K562 (cell line): Measurements from ENCODE around the gene ZNF77. TPM values are rescaled to one million over a fixed set of nuclear protein-coding genes. Genes with fewer than 3 reads are reported as not detected.

Source experiments
- ATAC-seq: fragments of 200-7000 bp; cut with Tn5 transposase; 3 replicates; pipeline ENCODE4 v1.9.1; 2020; ENCODE audit warnings: moderate library complexity
- BruUV-seq: library from RNA; stranded (reverse); fragments of 400-500 nt; replicated peaks from 2 replicates; lab custom pipeline; 2021; lab: Mats Ljungman, UMichigan
- CTCF ChIA-PET: fragments of 300-600 bp; formaldehyde crosslinking; extraction: SDS; loops from one replicate; lab custom pipeline; 2021; ENCODE audit warnings: low intra/inter-chr PET ratio; lab: Yijun Ruan, JAX
- POLR2A ChIA-PET: fragments of 300-600, 350-650 bp; sonication (Branson Sonifier 250); formaldehyde crosslinking; extraction: SDS; loops from one replicate; lab custom pipeline; 2021; ENCODE audit warnings: antibody characterized with exemption, inconsistent platforms; lab: Yijun Ruan, JAX
- DNase-seq, 4 experiments: peaks; one replicate each; pipeline versions ENCODE4 v3.0.0 to v3.0.0-alpha.2; 2011 to 2018; ENCODE audit warnings: low spot score in 3 of 4, mixed read lengths in 3 of 4; ENCODE audit errors: extremely low read depth in 1 of 4
- FAIRE-seq: peaks from 2 replicates; lab custom pipeline; 2011; peaks lifted over from hg19 to GRCh38; lab: Jason Lieb, UNC
- H2AFZ ChIP-seq: 2 replicates; pipeline ENCODE4 v1.6.0; 2011; ENCODE audit warnings: low read depth, low read length, control low read depth, inconsistent platforms
- H3K27ac ChIP-seq: fragments of 200-600 bp; 3 replicates; pipeline ENCODE4 v1.8.0; 2011; ENCODE audit warnings: low read depth, mild to moderate bottlenecking, control low read depth, inconsistent platforms, low read length, moderate library complexity, mixed read lengths; ENCODE audit errors: extremely low read depth
- H3K27me3 ChIP-seq, 2 experiments: fragments of 300-600 bp in 1 of 2; 2 replicates in 1 of 2; 3 replicates in 1 of 2; pipeline versions ENCODE4 v1.6.0 to v1.8.0; 2011; ENCODE audit warnings: inconsistent platforms in 2 of 2, low read length in 2 of 2, mild to moderate bottlenecking in 1 of 2, mixed read lengths in 1 of 2, moderate library complexity in 1 of 2; ENCODE audit not compliant: control insufficient read depth in 2 of 2, insufficient read depth in 2 of 2
- H3K36me3 ChIP-seq: fragments of 300-600 bp; 3 replicates; pipeline ENCODE4 v1.8.0; 2011; ENCODE audit warnings: mild to moderate bottlenecking, low read length, inconsistent platforms; ENCODE audit not compliant: control insufficient read depth, insufficient read depth
- H3K4me1 ChIP-seq, 2 experiments: fragments of 200-600 bp in 1 of 2; replicated peaks in 1 of 2; 2 replicates in 1 of 2; 3 replicates in 1 of 2; pipeline versions ENCODE4 v1.5.1 to v1.8.0; 2011; ENCODE audit warnings: inconsistent platforms in 2 of 2, low read length in 2 of 2, mild to moderate bottlenecking in 1 of 2, mixed read lengths in 1 of 2, moderate library complexity in 1 of 2; ENCODE audit not compliant: control insufficient read depth in 2 of 2, insufficient read depth in 2 of 2
- H3K4me2 ChIP-seq: 2 replicates; pipeline ENCODE4 v1.6.1; 2011; ENCODE audit warnings: low read length, control low read depth, inconsistent platforms, mixed read lengths; ENCODE audit not compliant: insufficient read depth
- H3K4me3 ChIP-seq: fragments of 200-600 bp; sonication (generic), shearing (Covaris generic); 2 replicates; pipeline ENCODE4 v1.5.1; 2016; ENCODE audit warnings: control low read depth, inconsistent platforms
- H3K79me2 ChIP-seq: fragments of 200-600 bp; 3 replicates; pipeline ENCODE4 v1.8.0; 2011; ENCODE audit warnings: low read length, inconsistent platforms; ENCODE audit not compliant: control insufficient read depth, insufficient read depth
- H3K9ac ChIP-seq, 2 experiments: 2 replicates each; pipeline versions ENCODE4 v1.6.0 to v1.6.1; 2011; ENCODE audit warnings: low read depth in 2 of 2, low read length in 2 of 2, control low read depth in 1 of 2, inconsistent platforms in 1 of 2, mild to moderate bottlenecking in 1 of 2, mixed read lengths in 1 of 2; ENCODE audit not compliant: insufficient read depth in 1 of 2
- H3K9me1 ChIP-seq: one replicate; pipeline ENCODE4 v1.6.0; 2011; ENCODE audit warnings: inconsistent platforms, mild to moderate bottlenecking, low read length, moderate library complexity; ENCODE audit not compliant: control insufficient read depth, insufficient read depth
- H3K9me3 ChIP-seq: replicated peaks from 2 replicates; pipeline ENCODE4 v1.5.1; 2011; ENCODE audit warnings: low read depth, low read length, inconsistent platforms; ENCODE audit not compliant: control insufficient read depth, insufficient read depth
- H4K20me1 ChIP-seq: replicated peaks from 2 replicates; pipeline ENCODE4 v1.6.1; 2011; ENCODE audit warnings: low read length, inconsistent platforms, mixed read lengths; ENCODE audit not compliant: control insufficient read depth, insufficient read depth
- DIDO1 ChIP-seq: fragments of 450-650 bp; IDR thresholded peaks from 2 replicates; pipeline ENCODE4 v1.6.1; 2016; ENCODE audit warnings: low read depth, missing biosample characterization, missing genetic modification characterization
- E2F3 ChIP-seq: fragments of 250-450 bp; sonication (Bioruptor Pico); IDR thresholded peaks from 2 replicates; pipeline ENCODE4 v1.4.0; 2020; ENCODE audit warnings: mild to moderate bottlenecking
- FOXJ2 ChIP-seq: fragments of 200-800 bp; sonication (Bioruptor generic); IDR thresholded peaks from 2 replicates; pipeline ENCODE4 v1.6.1; 2016; ENCODE audit warnings: missing genetic modification characterization, missing compliant biosample characterization
- IFI16 ChIP-seq: fragments of 250-450 bp; sonication (Bioruptor Pico); IDR thresholded peaks from 2 replicates; pipeline ENCODE4 v2.1.2; 2022; ENCODE audit warnings: mild to moderate bottlenecking, inconsistent platforms
- MEF2A ChIP-seq: IDR thresholded peaks from 2 replicates; pipeline ENCODE4 v1.6.1; 2011; ENCODE audit warnings: low read depth, mild to moderate bottlenecking, low read length, moderate library complexity; ENCODE audit not compliant: control insufficient read depth
- SRSF3 ChIP-seq: fragments of 200-400 bp; formaldehyde crosslinking; IDR thresholded peaks from 2 replicates; pipeline ENCODE4 v1.6.1; 2016; ENCODE audit warnings: mild to moderate bottlenecking, low read length, moderate library complexity; ENCODE audit not compliant: insufficient read depth
- TEAD4 ChIP-seq, 2 experiments: sonication (generic) in 1 of 2; formaldehyde crosslinking in 1 of 2; IDR thresholded peaks; 2 replicates each; pipeline versions ENCODE4 v1.6.1 to v1.8.0; 2012 to 2022; ENCODE audit warnings: borderline replicate concordance in 1 of 2, inconsistent platforms in 1 of 2, low read length in 1 of 2, mild to moderate bottlenecking in 1 of 2, missing genetic modification reagents in 1 of 2
- ZNF124 ChIP-seq: sonication (generic); formaldehyde crosslinking; IDR thresholded peaks from 2 replicates; pipeline ENCODE4 v1.8.1; 2022; ENCODE audit warnings: missing genetic modification reagents
- ZNF311 ChIP-seq: fragments of 250-450 bp; sonication (Bioruptor Pico); IDR thresholded peaks from 2 replicates; pipeline ENCODE4 v1.4.0; 2020; ENCODE audit warnings: mild to moderate bottlenecking, moderate library complexity
- ZNF324 ChIP-seq: fragments of 250-450 bp; sonication (Bioruptor Pico); IDR thresholded peaks from 2 replicates; pipeline ENCODE4 v1.4.0; 2020; ENCODE audit warnings: mild to moderate bottlenecking
- WGBS: fragments of 100-300 bp; shearing (Covaris generic); methylation state at CpG from one replicate; pipeline ENCODE4 v1.1.6; 2016; ENCODE audit warnings: low coverage, mixed read lengths; ENCODE audit not compliant: insufficient coverage; ENCODE audit errors: missing lambda C conversion rate; 5-methylcytosine and 5-hydroxymethylcytosine counted together
- in situ Hi-C: fragments of 300-500 bp; cut with MboI; formaldehyde crosslinking; loops from 4 replicates; pipeline ENCODE4 v1.15.0; 2018; ENCODE audit warnings: inconsistent platforms, mixed read lengths
- intact Hi-C: fragments of 100-400 bp; cut with micrococcal nuclease; formaldehyde crosslinking; loops from 2 replicates; pipeline ENCODE4 v1.14.2; 2022
- polyA plus RNA-seq, 8 experiments: library from polyadenylated mRNA; depleted of rRNA in 4 of 8; stranded (reverse) in 5 of 8; unstranded in 3 of 8; fragments of >200 nt; fragmentation: Nextera tagmentation in 2 of 8; fragmentation: Illumina TruSeq in 1 of 8; extraction: Ambion mirVana in 2 of 8; extraction: Trizol in 1 of 8; gene quantifications; 2 replicates each; pipeline versions ENCODE4 v1.2.1 to v1.2.3, GENCODE V29; 2011 to 2014; ENCODE audit warnings: inconsistent platforms in 1 of 8, missing spikeins in 1 of 8
- total RNA-seq, 7 experiments: library from RNA; depleted of rRNA in 6 of 7; stranded (reverse); fragments of >200 nt in 6 of 7; fragmentation: Illumina TruSeq in 2 of 7; extraction: Trizol in 2 of 7; gene quantifications; 2 replicates each; pipeline versions ENCODE4 v1.2.1 to v1.2.3, GENCODE V29; 2011 to 2021; ENCODE audit warnings: low replicate concordance in 1 of 7
- TF ChIP-seq, protein P1 (sequence below), 2 experiments: fragments of 450-650 bp; IDR thresholded peaks; 2 replicates each; pipeline ENCODE4 v1.6.1; 2018; ENCODE audit warnings: mild to moderate bottlenecking in 2 of 2, low read depth in 1 of 2; ENCODE audit not compliant: partially characterized antibody in 2 of 2
- TF ChIP-seq, protein P2 (sequence below), 3 experiments: fragments of 200-800 bp in 1 of 3; fragments of 250-450 bp in 1 of 3; fragments of 450-650 bp in 1 of 3; sonication (Bioruptor Pico) in 1 of 3; sonication (Bioruptor generic) in 1 of 3; formaldehyde crosslinking in 1 of 3; IDR thresholded peaks; 2 replicates each; pipeline versions ENCODE4 v1.6.1 to v1.8.0; 2016 to 2022; ENCODE audit warnings: mild to moderate bottlenecking in 2 of 3, missing genetic modification characterization in 2 of 3, missing compliant biosample characterization in 1 of 3, moderate library complexity in 1 of 3
- TF ChIP-seq, protein P3 (sequence below): fragments of 450-650 bp; IDR thresholded peaks from 2 replicates; pipeline ENCODE4 v1.6.1; 2017; ENCODE audit warnings: mild to moderate bottlenecking, moderate library complexity

ZNF77 gene
- total and polyA plus RNA-seq, 9 of the 15 experiments (the other 6 are each of a cell fraction or from before 2014, with no cell fraction given) = 4.3 to 14.5 (median 7.7) TPM

DNA sequence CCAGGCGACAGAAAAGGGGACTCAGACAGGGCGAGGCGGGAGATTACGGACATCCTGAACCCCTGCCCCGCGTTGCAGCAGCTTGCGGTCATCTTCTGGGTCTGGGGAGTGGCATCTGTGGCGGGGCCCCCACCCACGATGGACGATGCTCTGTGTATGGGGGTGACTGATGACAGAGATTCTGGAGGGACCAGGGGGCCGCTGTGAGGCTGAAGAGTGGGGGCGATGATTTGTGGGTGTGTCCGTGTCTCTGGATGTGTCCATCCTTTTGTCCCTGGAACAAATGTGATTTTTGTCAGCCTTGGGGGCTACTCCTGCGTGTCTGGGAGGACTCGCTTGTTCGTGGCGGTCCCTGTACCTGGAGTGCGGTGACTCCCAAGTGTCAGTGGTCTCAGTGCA is 17.7 kb downstream of the ZNF77 start:
- WGBS = over 99% methylated on average over 18 of the region's 18 CpGs
- Histone ChIP-seq H3K9ac (no peak overlapping the region), H3K9me1 (no peaks in the 10 kb centered on the region), H3K4me2 (no peak overlapping the region), H4K20me1 (no peaks in the 10 kb centered on the region), H3K4me1 (no peaks in the 10 kb centered on the region; a peak in 1 of 5 replicates), H3K4me3 (no peak overlapping the region), H3K36me3 (peaks cover 6% of the 10 kb centered on the region; the same call in 2 of the 3 replicates), H3K79me2 (no peaks in the 10 kb centered on the region), H2AFZ (no peak overlapping the region), H3K27ac (no peak overlapping the region), H3K27me3 (no peaks in the 10 kb centered on the region), H3K9me3 (peaks cover 7% of the 10 kb centered on the region)
- FAIRE-seq = no peak
- ChIA-PET CTCF (no interaction called here), POLR2A (no interaction called here)
- TF ChIP-seq, protein P1, sequence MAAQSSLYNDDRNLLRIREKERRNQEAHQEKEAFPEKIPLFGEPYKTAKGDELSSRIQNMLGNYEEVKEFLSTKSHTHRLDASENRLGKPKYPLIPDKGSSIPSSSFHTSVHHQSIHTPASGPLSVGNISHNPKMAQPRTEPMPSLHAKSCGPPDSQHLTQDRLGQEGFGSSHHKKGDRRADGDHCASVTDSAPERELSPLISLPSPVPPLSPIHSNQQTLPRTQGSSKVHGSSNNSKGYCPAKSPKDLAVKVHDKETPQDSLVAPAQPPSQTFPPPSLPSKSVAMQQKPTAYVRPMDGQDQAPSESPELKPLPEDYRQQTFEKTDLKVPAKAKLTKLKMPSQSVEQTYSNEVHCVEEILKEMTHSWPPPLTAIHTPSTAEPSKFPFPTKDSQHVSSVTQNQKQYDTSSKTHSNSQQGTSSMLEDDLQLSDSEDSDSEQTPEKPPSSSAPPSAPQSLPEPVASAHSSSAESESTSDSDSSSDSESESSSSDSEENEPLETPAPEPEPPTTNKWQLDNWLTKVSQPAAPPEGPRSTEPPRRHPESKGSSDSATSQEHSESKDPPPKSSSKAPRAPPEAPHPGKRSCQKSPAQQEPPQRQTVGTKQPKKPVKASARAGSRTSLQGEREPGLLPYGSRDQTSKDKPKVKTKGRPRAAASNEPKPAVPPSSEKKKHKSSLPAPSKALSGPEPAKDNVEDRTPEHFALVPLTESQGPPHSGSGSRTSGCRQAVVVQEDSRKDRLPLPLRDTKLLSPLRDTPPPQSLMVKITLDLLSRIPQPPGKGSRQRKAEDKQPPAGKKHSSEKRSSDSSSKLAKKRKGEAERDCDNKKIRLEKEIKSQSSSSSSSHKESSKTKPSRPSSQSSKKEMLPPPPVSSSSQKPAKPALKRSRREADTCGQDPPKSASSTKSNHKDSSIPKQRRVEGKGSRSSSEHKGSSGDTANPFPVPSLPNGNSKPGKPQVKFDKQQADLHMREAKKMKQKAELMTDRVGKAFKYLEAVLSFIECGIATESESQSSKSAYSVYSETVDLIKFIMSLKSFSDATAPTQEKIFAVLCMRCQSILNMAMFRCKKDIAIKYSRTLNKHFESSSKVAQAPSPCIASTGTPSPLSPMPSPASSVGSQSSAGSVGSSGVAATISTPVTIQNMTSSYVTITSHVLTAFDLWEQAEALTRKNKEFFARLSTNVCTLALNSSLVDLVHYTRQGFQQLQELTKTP (IDR thresholded peaks at IDR 0.05; ENCODE audit: low read depth in 1 of 2, partially characterized antibody in 2 of 2) = no peak
- TF ChIP-seq E2F3 (CRISPR knock-in tag) = no peak
- no peak for TF ChIP-seq ZNF324 (CRISPR knock-in tag)
- TF ChIP-seq, protein P2, sequence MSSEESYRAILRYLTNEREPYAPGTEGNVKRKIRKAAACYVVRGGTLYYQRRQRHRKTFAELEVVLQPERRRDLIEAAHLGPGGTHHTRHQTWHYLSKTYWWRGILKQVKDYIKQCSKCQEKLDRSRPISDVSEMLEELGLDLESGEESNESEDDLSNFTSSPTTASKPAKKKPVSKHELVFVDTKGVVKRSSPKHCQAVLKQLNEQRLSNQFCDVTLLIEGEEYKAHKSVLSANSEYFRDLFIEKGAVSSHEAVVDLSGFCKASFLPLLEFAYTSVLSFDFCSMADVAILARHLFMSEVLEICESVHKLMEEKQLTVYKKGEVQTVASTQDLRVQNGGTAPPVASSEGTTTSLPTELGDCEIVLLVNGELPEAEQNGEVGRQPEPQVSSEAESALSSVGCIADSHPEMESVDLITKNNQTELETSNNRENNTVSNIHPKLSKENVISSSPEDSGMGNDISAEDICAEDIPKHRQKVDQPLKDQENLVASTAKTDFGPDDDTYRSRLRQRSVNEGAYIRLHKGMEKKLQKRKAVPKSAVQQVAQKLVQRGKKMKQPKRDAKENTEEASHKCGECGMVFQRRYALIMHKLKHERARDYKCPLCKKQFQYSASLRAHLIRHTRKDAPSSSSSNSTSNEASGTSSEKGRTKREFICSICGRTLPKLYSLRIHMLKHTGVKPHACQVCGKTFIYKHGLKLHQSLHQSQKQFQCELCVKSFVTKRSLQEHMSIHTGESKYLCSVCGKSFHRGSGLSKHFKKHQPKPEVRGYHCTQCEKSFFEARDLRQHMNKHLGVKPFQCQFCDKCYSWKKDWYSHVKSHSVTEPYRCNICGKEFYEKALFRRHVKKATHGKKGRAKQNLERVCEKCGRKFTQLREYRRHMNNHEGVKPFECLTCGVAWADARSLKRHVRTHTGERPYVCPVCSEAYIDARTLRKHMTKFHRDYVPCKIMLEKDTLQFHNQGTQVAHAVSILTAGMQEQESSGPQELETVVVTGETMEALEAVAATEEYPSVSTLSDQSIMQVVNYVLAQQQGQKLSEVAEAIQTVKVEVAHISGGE (CRISPR knock-in tag; IDR thresholded peaks at IDR 0.05) = no peak
- TF ChIP-seq ZNF124 (CRISPR knock-in tag) = no peak
- TF ChIP-seq MEF2A = no peak
- TF ChIP-seq, protein P3, sequence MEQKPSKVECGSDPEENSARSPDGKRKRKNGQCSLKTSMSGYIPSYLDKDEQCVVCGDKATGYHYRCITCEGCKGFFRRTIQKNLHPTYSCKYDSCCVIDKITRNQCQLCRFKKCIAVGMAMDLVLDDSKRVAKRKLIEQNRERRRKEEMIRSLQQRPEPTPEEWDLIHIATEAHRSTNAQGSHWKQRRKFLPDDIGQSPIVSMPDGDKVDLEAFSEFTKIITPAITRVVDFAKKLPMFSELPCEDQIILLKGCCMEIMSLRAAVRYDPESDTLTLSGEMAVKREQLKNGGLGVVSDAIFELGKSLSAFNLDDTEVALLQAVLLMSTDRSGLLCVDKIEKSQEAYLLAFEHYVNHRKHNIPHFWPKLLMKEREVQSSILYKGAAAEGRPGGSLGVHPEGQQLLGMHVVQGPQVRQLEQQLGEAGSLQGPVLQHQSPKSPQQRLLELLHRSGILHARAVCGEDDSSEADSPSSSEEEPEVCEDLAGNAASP = no peak
- TF ChIP-seq ZNF311 (CRISPR knock-in tag) = no peak
- no peak for TF ChIP-seq DIDO1
- TF ChIP-seq FOXJ2 = no peak
- no peak for TF ChIP-seq SRSF3
- TF ChIP-seq IFI16 (CRISPR knock-in tag) = no peak
- no peak for TF ChIP-seq TEAD4 (IDR thresholded peaks at IDR 0.05; ENCODE audit: low read length)
- no peak for TF ChIP-seq TEAD4 (CRISPR knock-in tag; IDR thresholded peaks at IDR 0.05; ENCODE audit: borderline replicate concordance)
- DNase-seq = no peak
- BruUV-seq = no TSS peak
- in situ Hi-C loops = no loop called here
- intact Hi-C loops = no loop called here
- no peak for ATAC-seq
